Prostate gland (tissue), 2 donors: ENCODE measurements around the gene C3orf22. TPM values are rescaled to one million over a fixed set of nuclear protein-coding genes. Genes with fewer than 3 reads are reported as not detected.

ENCODE experiments used
- DNase-seq: peaks from one replicate; pipeline ENCODE4 v3.0.0-alpha.2; 2019; ENCODE audit warnings: low spot score
- H3K27ac ChIP-seq, 2 donors: fragments of 200-600 bp; sonication (generic); 2 replicates each; pipeline ENCODE4 v1.5.1; 2017 to 2019
- H3K27me3 ChIP-seq: fragments of 200-600 bp; sonication (generic); replicated peaks from 2 replicates; pipeline ENCODE4 v1.5.1; 2019; ENCODE audit not compliant: insufficient read depth
- H3K36me3 ChIP-seq, 2 donors: fragments of 200-600 bp; sonication (generic); 1 replicate in 1 of 2; 2 replicates in 1 of 2; pipeline versions ENCODE4 v1.5.1 to v1.8.1; 2017 to 2019
- H3K4me1 ChIP-seq: fragments of 200-600 bp; sonication (generic); replicated peaks from 2 replicates; pipeline ENCODE4 v1.5.1; 2019
- H3K4me3 ChIP-seq, 2 donors: fragments of 200-600 bp; sonication (generic); 2 replicates each; pipeline ENCODE4 v1.5.1; 2017 to 2019
- H3K9me3 ChIP-seq: fragments of 200-600 bp; sonication (generic); 2 replicates; pipeline ENCODE4 v1.5.1; 2017
- CTCF ChIP-seq, 4 experiments: fragments of 200-600 bp in 2 of 4; fragments of 450-650 bp in 2 of 4; sonication (generic) in 2 of 4; IDR thresholded peaks; 1 replicate in 3 of 4; 2 replicates in 1 of 4; pipeline ENCODE4 v1.5.1; 2016 to 2019; ENCODE audit warnings: antibody characterized with exemption in 4 of 4, mild to moderate bottlenecking in 2 of 4, moderate library complexity in 2 of 4
- POLR2A ChIP-seq: fragments of 450-650 bp; IDR thresholded peaks from one replicate; pipeline ENCODE4 v1.6.1; 2016; ENCODE audit warnings: antibody characterized with exemption, mild to moderate bottlenecking
- POLR2AphosphoS5 ChIP-seq: sonication (generic); formaldehyde crosslinking; IDR thresholded peaks from one replicate; pipeline ENCODE4 v1.6.1; 2017; ENCODE audit warnings: antibody characterized with exemption
- WGBS: methylation state at CpG from one replicate; pipeline ENCODE4 v1.1.5; 2018; 5-methylcytosine and 5-hydroxymethylcytosine counted together
- intact Hi-C: fragments of 100-400 bp; cut with DNase I; formaldehyde crosslinking; loops from one replicate; pipeline ENCODE4 v1.14.2; 2022
- total RNA-seq, 2 donors: library from RNA; depleted of rRNA; stranded (reverse); fragments of >200 nt; gene quantifications; one replicate each; pipeline ENCODE4 v1.1.0, GENCODE V29; 2016

Gene C3orf22
- total RNA-seq, 2 donors from 2014 or later: 4.9 TPM; not detected in 1

GRCh38 chr3:126569390-126569975 lies 10.8 kb upstream of the C3orf22 start:
- no peaks in the 10 kb centered on the region for H3K27me3 ChIP-seq
- 81% methylated on average over 9 of the region's 9 CpGs for WGBS
- intact Hi-C loops: no loop called here
- H3K9me3 ChIP-seq: no peaks in the 10 kb centered on the region
- no peak for TF ChIP-seq CTCF (IDR thresholded peaks at IDR 0.05)
- no peak for TF ChIP-seq POLR2A
- no peak for TF ChIP-seq POLR2AphosphoS5
- H3K4me3 ChIP-seq: no peak overlapping the region
- no peaks in the 10 kb centered on the region for H3K4me1 ChIP-seq
- no peaks in the 10 kb centered on the region for H3K36me3 ChIP-seq
- DNase-seq: no peak
- H3K27ac ChIP-seq: no peak overlapping the region

- DNase-seq: no peak
- H3K27ac ChIP-seq: no peak overlapping the region
- no peaks in the 10 kb centered on the region for H3K27me3 ChIP-seq
- no peaks in the 10 kb centered on the region for H3K4me1 ChIP-seq
- H3K36me3 ChIP-seq: no peaks in the 10 kb centered on the region
- H3K4me3 ChIP-seq: no peak overlapping the region
- no peak for TF ChIP-seq POLR2AphosphoS5
- no peak for TF ChIP-seq CTCF (IDR thresholded peaks at IDR 0.05)
- no peak for TF ChIP-seq POLR2A
- intact Hi-C loops: no loop called here
- no peaks in the 10 kb centered on the region for H3K9me3 ChIP-seq
- 24% methylated on average over 3 of the region's 3 CpGs for WGBS
Measured at GRCh38 chr3:126568776-126569342, 10.1 kb upstream of the C3orf22 start.

GRCh38 chr3:126567696-126568438 lies 9.1 kb upstream of the C3orf22 start:
- no peaks in the 10 kb centered on the region for H3K4me1 ChIP-seq
- intact Hi-C loops: no loop called here
- DNase-seq: no peak
- no peak for TF ChIP-seq CTCF (IDR thresholded peaks at IDR 0.05)
- TF ChIP-seq POLR2A: no peak
- TF ChIP-seq POLR2AphosphoS5: no peak
- no peaks in the 10 kb centered on the region for H3K27me3 ChIP-seq
- 68% methylated on average over 10 of the region's 10 CpGs for WGBS
- H3K9me3 ChIP-seq: no peaks in the 10 kb centered on the region
- no peak overlapping the region for H3K4me3 ChIP-seq
- H3K27ac ChIP-seq: no peak overlapping the region
- H3K36me3 ChIP-seq: no peaks in the 10 kb centered on the region

- no peak overlapping the region for H3K27ac ChIP-seq
- no peak for DNase-seq
- H3K4me3 ChIP-seq: no peak overlapping the region
- intact Hi-C loops: no loop called here
- no peaks in the 10 kb centered on the region for H3K36me3 ChIP-seq
- no peaks in the 10 kb centered on the region for H3K27me3 ChIP-seq
- H3K9me3 ChIP-seq: no peaks in the 10 kb centered on the region
- TF ChIP-seq POLR2AphosphoS5 (no peak), POLR2A (no peak), CTCF (IDR thresholded peaks at IDR 0.05) (no peak)
- H3K4me1 ChIP-seq: no peaks in the 10 kb centered on the region
- WGBS: 93% methylated on average over 2 of the region's 2 CpGs
Measured at GRCh38 chr3:126562737-126563276, 4.1 kb upstream of the C3orf22 start.
